Nephron progenitor cell (in vitro differentiated cells): ENCODE results near the gene AGR2.

Source experiments
- DNase-seq: peaks from one replicate; pipeline ENCODE4 v3.0.0; 2021
- H3K27ac Mint-ChIP-seq: 2 replicates; pipeline ENCODE4 v1.8.0; 2021; ENCODE audit warnings: mild to moderate bottlenecking, moderate library complexity, mixed read lengths
- H3K27me3 Mint-ChIP-seq: 2 replicates; pipeline ENCODE4 v1.8.0; 2021; ENCODE audit warnings: mild to moderate bottlenecking, low read depth, mixed read lengths; ENCODE audit not compliant: poor library complexity
- H3K36me3 Mint-ChIP-seq: 2 replicates; pipeline ENCODE4 v1.8.0; 2021; ENCODE audit warnings: low read depth, mixed read lengths
- H3K4me1 Mint-ChIP-seq: 2 replicates; pipeline ENCODE4 v1.8.0; 2021; ENCODE audit warnings: mixed read lengths
- H3K4me3 Mint-ChIP-seq: 2 replicates; pipeline ENCODE4 v1.8.0; 2021; ENCODE audit warnings: mild to moderate bottlenecking, moderate library complexity, mixed read lengths
- H3K9me3 Mint-ChIP-seq: 2 replicates; pipeline ENCODE4 v1.8.0; 2021; ENCODE audit warnings: mild to moderate bottlenecking, moderate library complexity, mixed read lengths
- TF ChIP-seq, protein P1 (sequence below): fragments of 200-600 bp; sonication (generic); IDR thresholded peaks from 2 replicates; pipeline ENCODE4 v1.5.0; 2021; ENCODE audit warnings: antibody characterized with exemption

The AGR2 gene

GRCh38 chr7:16817536-16817935 lies 12.7 kb upstream of the AGR2 start:
- Mint-ChIP-seq H3K4me1 (peaks cover 15% of the 10 kb centered on the region), H3K9me3 (no peaks in the 10 kb centered on the region), H3K36me3 (no peaks in the 10 kb centered on the region), H3K27ac (no peak overlapping the region), H3K27me3 (no peaks in the 10 kb centered on the region), H3K4me3 (no peak overlapping the region)
- TF ChIP-seq, protein P1, sequence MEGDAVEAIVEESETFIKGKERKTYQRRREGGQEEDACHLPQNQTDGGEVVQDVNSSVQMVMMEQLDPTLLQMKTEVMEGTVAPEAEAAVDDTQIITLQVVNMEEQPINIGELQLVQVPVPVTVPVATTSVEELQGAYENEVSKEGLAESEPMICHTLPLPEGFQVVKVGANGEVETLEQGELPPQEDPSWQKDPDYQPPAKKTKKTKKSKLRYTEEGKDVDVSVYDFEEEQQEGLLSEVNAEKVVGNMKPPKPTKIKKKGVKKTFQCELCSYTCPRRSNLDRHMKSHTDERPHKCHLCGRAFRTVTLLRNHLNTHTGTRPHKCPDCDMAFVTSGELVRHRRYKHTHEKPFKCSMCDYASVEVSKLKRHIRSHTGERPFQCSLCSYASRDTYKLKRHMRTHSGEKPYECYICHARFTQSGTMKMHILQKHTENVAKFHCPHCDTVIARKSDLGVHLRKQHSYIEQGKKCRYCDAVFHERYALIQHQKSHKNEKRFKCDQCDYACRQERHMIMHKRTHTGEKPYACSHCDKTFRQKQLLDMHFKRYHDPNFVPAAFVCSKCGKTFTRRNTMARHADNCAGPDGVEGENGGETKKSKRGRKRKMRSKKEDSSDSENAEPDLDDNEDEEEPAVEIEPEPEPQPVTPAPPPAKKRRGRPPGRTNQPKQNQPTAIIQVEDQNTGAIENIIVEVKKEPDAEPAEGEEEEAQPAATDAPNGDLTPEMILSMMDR = no peak
- DNase-seq = no peak

GRCh38 chr7:16816824-16817223 lies 12.0 kb upstream of the AGR2 start:
- no peaks in the 10 kb centered on the region for H3K36me3 Mint-ChIP-seq
- peaks cover 15% of the 10 kb centered on the region for H3K4me1 Mint-ChIP-seq
- H3K27me3 Mint-ChIP-seq = no peaks in the 10 kb centered on the region
- DNase-seq = no peak
- no peak overlapping the region for H3K4me3 Mint-ChIP-seq
- TF ChIP-seq, protein P1 = no peak
- no peaks in the 10 kb centered on the region for H3K9me3 Mint-ChIP-seq
- no peak overlapping the region for H3K27ac Mint-ChIP-seq

GRCh38 chr7:16815001-16815400 lies 10.2 kb upstream of the AGR2 start:
- no peaks in the 10 kb centered on the region for H3K27me3 Mint-ChIP-seq
- TF ChIP-seq, protein P1 = no peak
- no peak for DNase-seq
- no peaks in the 10 kb centered on the region for H3K36me3 Mint-ChIP-seq
- no peak overlapping the region for H3K4me3 Mint-ChIP-seq
- H3K4me1 Mint-ChIP-seq = peaks cover 15% of the 10 kb centered on the region
- H3K27ac Mint-ChIP-seq = no peak overlapping the region
- H3K9me3 Mint-ChIP-seq = no peaks in the 10 kb centered on the region

GRCh38 chr7:16813232-16813616 lies 8.4 kb upstream of the AGR2 start:
- H3K27me3 Mint-ChIP-seq = no peaks in the 10 kb centered on the region
- no peaks in the 10 kb centered on the region for H3K36me3 Mint-ChIP-seq
- H3K27ac Mint-ChIP-seq = no peak overlapping the region
- H3K4me1 Mint-ChIP-seq = peaks cover 15% of the 10 kb centered on the region
- TF ChIP-seq, protein P1 = no peak
- H3K9me3 Mint-ChIP-seq = no peaks in the 10 kb centered on the region
- no peak overlapping the region for H3K4me3 Mint-ChIP-seq
- no peak for DNase-seq

GRCh38 chr7:16812542-16813231 lies 7.9 kb upstream of the AGR2 start:
- Mint-ChIP-seq H3K36me3 (no peaks in the 10 kb centered on the region), H3K27ac (no peak overlapping the region), H3K4me3 (no peak overlapping the region), H3K4me1 (peaks cover 15% of the 10 kb centered on the region), H3K9me3 (no peaks in the 10 kb centered on the region), H3K27me3 (no peaks in the 10 kb centered on the region)
- DNase-seq = no peak
- TF ChIP-seq, protein P1 = no peak

GRCh38 chr7:16811551-16811950 lies 6.8 kb upstream of the AGR2 start:
- peaks cover 10% of the 10 kb centered on the region for H3K4me1 Mint-ChIP-seq
- no peaks in the 10 kb centered on the region for H3K9me3 Mint-ChIP-seq
- H3K27me3 Mint-ChIP-seq = no peaks in the 10 kb centered on the region
- TF ChIP-seq, protein P1 = no peak
- DNase-seq = no peak
- H3K4me3 Mint-ChIP-seq = no peak overlapping the region
- no peaks in the 10 kb centered on the region for H3K36me3 Mint-ChIP-seq
- no peak overlapping the region for H3K27ac Mint-ChIP-seq
